C4-2B (cell line): Measurements from ENCODE around the gene SLC9A9.

Experiments
- ZFX ChIP-seq: fragments of 450-650 bp; IDR thresholded peaks from 2 replicates; pipeline ENCODE4 v1.6.1; 2017
- TF ChIP-seq, protein P1 (sequence below): fragments of 450-650 bp; conservative IDR thresholded peaks from 2 replicates; pipeline ENCODE4 v1.5.1; 2017; ENCODE audit warnings: mild to moderate bottlenecking

DNA sequence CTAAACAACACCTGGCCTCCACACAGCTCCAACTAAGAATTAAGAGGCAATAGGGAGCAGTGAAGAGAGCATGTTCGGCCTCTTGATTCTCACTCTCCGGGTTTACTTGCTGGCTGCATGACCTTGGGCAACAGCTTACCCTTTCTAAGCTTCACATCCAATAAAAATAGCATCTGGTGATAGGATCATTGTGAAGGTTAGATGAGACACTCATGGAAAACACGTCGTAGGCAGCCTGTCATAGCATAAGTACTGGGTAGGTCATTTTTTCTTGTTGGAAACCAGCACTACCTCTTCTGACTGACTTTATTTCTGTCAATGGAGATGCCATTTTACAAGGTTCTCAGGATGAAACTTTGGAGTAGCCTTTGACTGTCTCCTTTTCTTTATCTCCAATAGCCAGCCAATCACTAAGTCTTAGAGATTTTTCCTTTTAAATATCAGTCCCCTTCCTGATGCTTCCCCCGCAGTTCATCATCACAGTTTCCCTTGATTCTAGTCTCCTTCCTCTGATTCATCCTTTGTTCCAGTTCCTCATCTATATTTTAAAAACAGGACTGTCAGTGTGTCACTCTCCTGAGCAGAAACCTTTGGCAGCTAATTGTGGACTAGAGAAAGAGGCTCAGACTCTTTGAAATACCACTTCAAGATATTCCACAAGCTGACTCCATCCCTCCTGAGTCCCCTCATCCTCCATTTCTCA lies 271.5 kb downstream of the SLC9A9 start:
- TF ChIP-seq, protein P1, sequence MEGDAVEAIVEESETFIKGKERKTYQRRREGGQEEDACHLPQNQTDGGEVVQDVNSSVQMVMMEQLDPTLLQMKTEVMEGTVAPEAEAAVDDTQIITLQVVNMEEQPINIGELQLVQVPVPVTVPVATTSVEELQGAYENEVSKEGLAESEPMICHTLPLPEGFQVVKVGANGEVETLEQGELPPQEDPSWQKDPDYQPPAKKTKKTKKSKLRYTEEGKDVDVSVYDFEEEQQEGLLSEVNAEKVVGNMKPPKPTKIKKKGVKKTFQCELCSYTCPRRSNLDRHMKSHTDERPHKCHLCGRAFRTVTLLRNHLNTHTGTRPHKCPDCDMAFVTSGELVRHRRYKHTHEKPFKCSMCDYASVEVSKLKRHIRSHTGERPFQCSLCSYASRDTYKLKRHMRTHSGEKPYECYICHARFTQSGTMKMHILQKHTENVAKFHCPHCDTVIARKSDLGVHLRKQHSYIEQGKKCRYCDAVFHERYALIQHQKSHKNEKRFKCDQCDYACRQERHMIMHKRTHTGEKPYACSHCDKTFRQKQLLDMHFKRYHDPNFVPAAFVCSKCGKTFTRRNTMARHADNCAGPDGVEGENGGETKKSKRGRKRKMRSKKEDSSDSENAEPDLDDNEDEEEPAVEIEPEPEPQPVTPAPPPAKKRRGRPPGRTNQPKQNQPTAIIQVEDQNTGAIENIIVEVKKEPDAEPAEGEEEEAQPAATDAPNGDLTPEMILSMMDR = no peak
- TF ChIP-seq ZFX = no peak
